ENCODE data around the gene CHTF18. TPM values are rescaled to one million over a fixed set of nuclear protein-coding genes. Genes with fewer than 3 reads are reported as not detected.

CHTF18 gene
- total and polyA plus RNA-seq, 9 of the 15 experiments (the other 6 are each of a cell fraction or from before 2014, with no cell fraction given), result 2.5 to 123 (median 17.0) TPM

DNA sequence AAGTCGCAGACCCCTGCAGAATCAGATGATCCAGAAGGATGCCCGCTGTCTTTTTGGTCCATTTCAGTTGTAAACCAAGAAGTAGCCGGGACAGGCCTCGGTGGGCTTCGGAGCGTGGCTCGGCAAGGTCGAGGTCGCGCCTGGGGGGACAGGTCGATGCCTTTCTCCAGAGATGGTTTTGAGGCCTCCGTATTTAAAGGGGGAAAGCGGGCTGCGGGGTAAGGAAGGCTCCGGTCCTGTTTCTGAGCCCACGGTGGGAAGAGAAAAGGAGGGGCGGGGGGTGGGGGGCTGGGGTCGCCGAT lies 19.6 kb downstream of the CHTF18 start:
- H3K79me2 ChIP-seq (ENCODE audit: control insufficient read depth, insufficient read depth, low read length), result peaks cover 6% of the 10 kb centered on the region; the same call in 2 of the 3 replicates
- H2AFZ ChIP-seq (ENCODE audit: low read depth, low read length), result peak overlapping the region; percentile 100
- H4K20me1 ChIP-seq (replicated peaks; ENCODE audit: control insufficient read depth, insufficient read depth, low read length), result no peaks in the 10 kb centered on the region
- WGBS (ENCODE audit: insufficient coverage, low coverage, missing lambda C conversion rate), result 22% methylated on average over 15 of the region's 19 CpGs
- H3K4me2 ChIP-seq (ENCODE audit: insufficient read depth, low read length), result peak overlapping the region; percentile 96
- no peaks in the 10 kb centered on the region for H3K9me3 ChIP-seq (replicated peaks; ENCODE audit: control insufficient read depth, insufficient read depth, low read depth, low read length)
- H3K9me1 ChIP-seq (ENCODE audit: control insufficient read depth, insufficient read depth, low read length), result no peaks in the 10 kb centered on the region
- H3K4me1 ChIP-seq (replicated peaks in 1 of 2; ENCODE audit: control insufficient read depth in 2 of 2, insufficient read depth in 2 of 2, low read length in 2 of 2), result peaks cover 4 to 61% of the 10 kb centered on the region in 2 experiments; a peak in 4 of 5 replicates
- no peak for ATAC-seq
- H3K36me3 ChIP-seq (ENCODE audit: control insufficient read depth, insufficient read depth, low read length), result no peaks in the 10 kb centered on the region
- ChIA-PET CTCF (ENCODE audit: low intra/inter-chr PET ratio) (interaction anchor here (0.5 kb wide), 1 partner anchor 241 kb away, joined by 3 read pairs; no protein-coding TSS in a partner anchor), POLR2A (interaction anchor here (1.7 kb wide), 1 partner anchor 12 kb away, joined by 5 read pairs; no protein-coding TSS in a partner anchor)
- peak overlapping the region; percentile 79 to 94 for H3K9ac ChIP-seq (ENCODE audit: insufficient read depth in 1 of 2, low read depth in 2 of 2, low read length in 2 of 2)
- BruUV-seq (replicated peaks), result no TSS peak
- peak overlapping the region; percentile 95; the same call in 2 of the 3 replicates for H3K27ac ChIP-seq (ENCODE audit: extremely low read depth, low read depth, low read length)
- TF ChIP-seq, protein P1, sequence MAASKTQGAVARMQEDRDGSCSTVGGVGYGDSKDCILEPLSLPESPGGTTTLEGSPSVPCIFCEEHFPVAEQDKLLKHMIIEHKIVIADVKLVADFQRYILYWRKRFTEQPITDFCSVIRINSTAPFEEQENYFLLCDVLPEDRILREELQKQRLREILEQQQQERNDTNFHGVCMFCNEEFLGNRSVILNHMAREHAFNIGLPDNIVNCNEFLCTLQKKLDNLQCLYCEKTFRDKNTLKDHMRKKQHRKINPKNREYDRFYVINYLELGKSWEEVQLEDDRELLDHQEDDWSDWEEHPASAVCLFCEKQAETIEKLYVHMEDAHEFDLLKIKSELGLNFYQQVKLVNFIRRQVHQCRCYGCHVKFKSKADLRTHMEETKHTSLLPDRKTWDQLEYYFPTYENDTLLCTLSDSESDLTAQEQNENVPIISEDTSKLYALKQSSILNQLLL (CRISPR knock-in tag; IDR thresholded peaks at IDR 0.05; ENCODE audit: borderline replicate concordance), result no peak
- TF ChIP-seq NFE2 (IDR thresholded peaks at IDR 0.05; ENCODE audit: low read depth) (no peak), ZNF644 (tag; IDR thresholded peaks at IDR 0.05; ENCODE audit: low read depth) (0 out of 2 replicates have a peak, but pooled peaks have one; percentile 13), ZFX (CRISPR knock-in tag; IDR thresholded peaks at IDR 0.05) (0 out of 2 replicates have a peak, but pooled peaks have one; percentile 62), KAT7 (CRISPR knock-in tag; IDR thresholded peaks at IDR 0.05; ENCODE audit: borderline replicate concordance) (peak; percentile 1; the same call in 1 of the 2 replicates), L3MBTL2 (IDR thresholded peaks at IDR 0.05) (peak; percentile 40; the same call in 1 of the 2 replicates), EZH2 (IDR thresholded peaks at IDR 0.05; ENCODE audit: borderline replicate concordance, low read depth, low read length) (no peak), ZBTB17 (CRISPR knock-in tag; IDR thresholded peaks at IDR 0.05) (0 out of 2 replicates have a peak, but pooled peaks have one; percentile 5), ZFP36 (IDR thresholded peaks at IDR 0.05; ENCODE audit: low read depth, low read length, partially characterized antibody) (no peak), PHF8 (IDR thresholded peaks at IDR 0.05; ENCODE audit: borderline replicate concordance, low read length) (peak; percentile 70; the same call in 1 of the 2 replicates), POLR2H (tag; IDR thresholded peaks at IDR 0.05; ENCODE audit: low read depth) (no peak), PTBP1 (IDR thresholded peaks at IDR 0.05; ENCODE audit: low read depth, low read length) (0 out of 2 replicates have a peak, but pooled peaks have one; percentile 2)
- TF ChIP-seq, protein P2, sequence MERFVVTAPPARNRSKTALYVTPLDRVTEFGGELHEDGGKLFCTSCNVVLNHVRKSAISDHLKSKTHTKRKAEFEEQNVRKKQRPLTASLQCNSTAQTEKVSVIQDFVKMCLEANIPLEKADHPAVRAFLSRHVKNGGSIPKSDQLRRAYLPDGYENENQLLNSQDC (CRISPR knock-in tag; IDR thresholded peaks at IDR 0.05), result no peak
- TF ChIP-seq, protein P3, sequence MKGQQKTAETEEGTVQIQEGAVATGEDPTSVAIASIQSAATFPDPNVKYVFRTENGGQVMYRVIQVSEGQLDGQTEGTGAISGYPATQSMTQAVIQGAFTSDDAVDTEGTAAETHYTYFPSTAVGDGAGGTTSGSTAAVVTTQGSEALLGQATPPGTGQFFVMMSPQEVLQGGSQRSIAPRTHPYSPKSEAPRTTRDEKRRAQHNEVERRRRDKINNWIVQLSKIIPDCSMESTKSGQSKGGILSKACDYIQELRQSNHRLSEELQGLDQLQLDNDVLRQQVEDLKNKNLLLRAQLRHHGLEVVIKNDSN (CRISPR knock-in tag; IDR thresholded peaks at IDR 0.05), result no peak
- TF ChIP-seq, protein P4, sequence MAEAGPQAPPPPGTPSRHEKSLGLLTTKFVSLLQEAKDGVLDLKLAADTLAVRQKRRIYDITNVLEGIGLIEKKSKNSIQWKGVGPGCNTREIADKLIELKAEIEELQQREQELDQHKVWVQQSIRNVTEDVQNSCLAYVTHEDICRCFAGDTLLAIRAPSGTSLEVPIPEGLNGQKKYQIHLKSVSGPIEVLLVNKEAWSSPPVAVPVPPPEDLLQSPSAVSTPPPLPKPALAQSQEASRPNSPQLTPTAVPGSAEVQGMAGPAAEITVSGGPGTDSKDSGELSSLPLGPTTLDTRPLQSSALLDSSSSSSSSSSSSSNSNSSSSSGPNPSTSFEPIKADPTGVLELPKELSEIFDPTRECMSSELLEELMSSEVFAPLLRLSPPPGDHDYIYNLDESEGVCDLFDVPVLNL (CRISPR knock-in tag; IDR thresholded peaks at IDR 0.05; ENCODE audit: low read depth), result no peak
- TF ChIP-seq, protein P5, sequence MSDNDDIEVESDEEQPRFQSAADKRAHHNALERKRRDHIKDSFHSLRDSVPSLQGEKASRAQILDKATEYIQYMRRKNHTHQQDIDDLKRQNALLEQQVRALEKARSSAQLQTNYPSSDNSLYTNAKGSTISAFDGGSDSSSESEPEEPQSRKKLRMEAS (CRISPR knock-in tag; IDR thresholded peaks at IDR 0.05), result peak; percentile 1; the same call in 1 of the 2 replicates
- peaks cover 8 to 24% of the 10 kb centered on the region in 2 experiments; a peak in 4 of 5 replicates for H3K27me3 ChIP-seq (ENCODE audit: control insufficient read depth in 2 of 2, insufficient read depth in 2 of 2, low read length in 2 of 2)
- H3K4me3 ChIP-seq, result peak overlapping the region; percentile 98
- intact Hi-C loops (cut with micrococcal nuclease) (loop anchor here (5.0 kb wide), 1 partner anchor 96 kb away; no protein-coding TSS in a partner anchor), in situ Hi-C loops (cut with MboI) (no loop called here)
- no peak for FAIRE-seq
- peak in 1 of 4 experiments; percentile 11 for DNase-seq (ENCODE audit: extremely low read depth in 1 of 4, low spot score in 3 of 4)
